Measurements from ENCODE around the gene OBP2A. TPM values are rescaled to one million over a fixed set of nuclear protein-coding genes. Genes with fewer than 3 reads are reported as not detected.
"Not testable (repeated sequence)": the region's sequence is repeated elsewhere in the genome, so short reads cannot be mapped to it uniquely, and the experiment has no call there.

Gene OBP2A
- total RNA-seq, 1 donor from 2014 or later: not detected

DNA sequence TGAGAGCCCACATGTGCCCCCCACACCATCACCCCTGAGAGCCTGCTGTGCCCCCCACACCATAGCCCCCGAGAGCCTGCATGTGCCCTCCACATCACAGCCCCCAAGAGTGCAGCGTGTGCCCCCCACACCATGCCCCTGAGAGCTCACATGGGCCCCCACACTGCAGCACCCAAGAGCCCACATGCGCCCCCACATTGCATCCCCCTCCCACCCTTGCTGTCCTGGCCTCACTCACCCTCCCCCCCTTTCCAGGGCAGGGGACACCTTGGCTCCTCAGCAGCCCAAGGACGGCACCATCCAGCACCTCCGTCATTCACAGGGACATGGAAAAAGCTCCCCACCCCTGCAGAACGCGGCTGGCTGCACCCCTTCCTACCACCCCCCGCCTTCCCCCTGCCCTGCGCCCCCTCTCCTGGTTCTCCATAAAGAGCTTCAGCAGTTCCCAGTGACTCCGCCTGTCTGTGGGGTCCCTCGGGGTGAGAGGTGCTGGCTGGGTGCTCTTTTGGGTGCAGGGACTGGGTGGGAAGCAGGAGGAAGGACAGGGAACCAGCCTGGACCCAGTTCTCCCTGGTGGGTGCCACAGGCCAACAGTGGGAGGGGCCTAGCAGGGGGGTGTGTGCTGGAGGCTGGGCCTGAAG, 19.7 kb upstream of the OBP2A start:
- DNase-seq (ENCODE audit: low spot score): peak; percentile 53

DNA sequence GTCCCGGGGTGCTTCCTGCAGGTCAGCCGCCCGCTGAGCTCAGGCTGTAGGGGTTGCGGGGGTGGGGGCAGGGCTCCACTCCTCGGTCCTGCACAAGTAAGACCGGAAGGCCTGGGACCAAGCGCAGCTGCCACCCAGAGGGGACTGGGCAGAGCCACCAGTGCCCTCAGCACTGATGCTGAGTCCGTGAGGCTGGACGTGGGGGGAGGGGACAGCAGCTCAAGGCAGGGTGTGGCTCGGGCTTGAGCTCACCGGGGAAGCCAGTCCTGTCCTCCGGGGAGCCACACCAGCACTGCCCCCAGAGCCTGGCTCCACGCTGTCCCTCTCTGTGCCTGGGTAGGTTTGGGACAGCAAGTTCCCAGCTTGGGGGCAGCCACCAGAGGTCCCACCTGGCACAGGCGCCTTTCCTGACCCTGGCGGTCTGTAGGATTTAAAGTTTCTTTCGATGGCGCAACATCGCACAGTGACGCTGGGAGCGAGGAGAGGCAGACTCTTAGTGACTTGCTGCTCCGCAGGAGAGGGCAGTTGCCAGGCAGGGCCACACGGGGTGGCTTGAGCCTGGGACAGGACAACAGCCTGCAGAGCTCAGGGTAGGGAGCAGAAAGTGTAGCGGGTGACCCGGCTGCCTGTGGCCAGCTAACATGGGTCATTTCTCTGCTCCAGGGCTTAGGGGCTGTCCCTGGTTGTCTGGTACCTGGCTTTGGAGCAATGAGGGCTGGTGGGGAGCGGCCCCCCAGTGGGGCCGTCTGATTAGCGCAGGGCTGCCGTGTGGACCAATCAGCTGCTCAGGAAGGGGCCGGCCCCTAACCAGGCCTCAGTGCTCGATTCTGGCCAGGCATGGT, 19.0 kb upstream of the OBP2A start:
- DNase-seq (ENCODE audit: low spot score): peak; percentile 80

DNA sequence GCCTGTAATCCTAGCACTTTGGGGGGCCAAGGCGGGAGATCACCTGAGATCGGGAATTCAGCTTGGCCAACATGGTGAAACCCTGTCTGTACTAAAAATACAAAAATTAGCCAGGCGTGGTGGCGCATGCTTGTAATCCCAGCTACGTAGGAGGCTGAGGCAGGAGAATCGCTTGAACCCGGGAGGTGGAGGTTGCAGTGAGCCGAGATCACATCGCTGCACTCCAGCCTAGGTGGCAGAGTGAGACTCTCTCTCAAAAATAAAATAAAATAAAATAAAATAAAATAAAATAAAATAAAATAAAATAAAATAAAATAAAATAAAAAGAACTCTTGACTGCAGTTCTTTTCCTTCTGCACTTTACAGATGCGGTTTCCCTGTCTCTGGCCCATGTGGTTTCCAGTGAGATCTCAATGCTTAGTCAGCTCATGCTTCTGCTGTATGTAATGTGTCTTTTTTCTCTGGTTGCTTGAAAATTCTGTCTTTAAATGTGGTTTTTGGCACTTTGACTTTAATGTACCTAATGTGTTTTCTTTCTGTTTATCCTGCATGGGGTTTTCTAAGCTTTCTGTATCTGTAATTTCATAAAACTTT, 17.0 kb upstream of the OBP2A start:
- DNase-seq (ENCODE audit: low spot score): peak; percentile 47

DNA sequence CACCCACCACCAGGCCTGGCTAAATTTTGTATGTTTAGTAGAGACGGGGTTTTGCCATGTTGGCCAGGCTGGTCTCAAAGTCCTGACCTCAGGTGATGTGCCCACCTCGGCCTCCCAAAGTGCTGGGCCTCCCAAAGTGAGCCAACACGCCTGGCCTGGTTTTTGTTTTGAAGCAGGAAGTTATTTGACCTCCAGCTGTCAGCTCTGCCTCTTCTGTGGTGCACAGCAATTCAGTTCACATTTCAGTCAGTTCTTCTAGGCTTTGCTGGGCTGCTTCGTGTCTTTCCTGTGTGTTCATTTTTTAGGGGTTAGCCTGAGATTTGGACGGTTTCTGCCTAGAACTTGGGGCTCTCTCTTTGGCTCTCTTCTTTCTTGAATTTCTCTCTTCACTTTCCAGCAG, 15.8 kb upstream of the OBP2A start:
- peak; percentile 43 for DNase-seq (ENCODE audit: low spot score)

DNA sequence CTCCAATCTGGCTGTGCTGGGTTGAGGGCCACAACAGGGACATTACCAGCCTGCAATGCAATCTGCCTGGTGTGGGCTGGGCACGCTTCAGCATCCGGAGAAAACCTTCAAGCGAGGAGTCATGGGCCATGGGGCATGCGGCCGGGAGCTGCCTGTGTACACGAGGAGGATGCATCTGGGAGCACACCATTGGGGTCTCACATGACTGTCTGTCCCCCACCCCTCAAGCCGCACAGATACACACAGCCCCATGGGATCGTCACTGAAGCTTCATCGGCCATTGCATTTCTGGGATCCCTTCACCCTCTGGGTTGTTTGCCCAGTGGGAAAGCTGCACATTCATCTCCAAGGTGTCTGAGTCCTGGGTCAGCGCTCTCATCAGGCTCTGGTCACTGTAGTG, 14.8 kb upstream of the OBP2A start:
- peak; percentile 62 for DNase-seq (ENCODE audit: low spot score)

DNA sequence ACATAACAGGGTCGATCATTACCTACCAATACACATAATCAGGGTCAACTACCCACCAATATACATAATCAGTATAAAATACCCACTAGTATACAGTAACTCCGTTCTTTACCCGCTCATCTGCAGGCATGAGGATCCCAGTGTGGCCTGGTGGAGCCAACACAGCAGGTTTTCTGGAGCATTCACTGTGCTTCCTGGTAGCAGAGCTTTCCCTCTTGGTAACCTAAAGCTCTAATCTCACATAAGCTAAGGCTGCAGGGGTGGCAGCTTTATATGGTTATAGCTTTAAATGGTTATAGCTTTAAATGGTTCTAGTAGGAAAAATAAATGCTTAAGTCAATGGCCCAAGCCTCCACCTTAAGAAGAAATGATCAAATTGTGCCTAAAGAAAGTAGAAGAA, 12.8 kb upstream of the OBP2A start:
- DNase-seq (ENCODE audit: low spot score): no peak

DNA sequence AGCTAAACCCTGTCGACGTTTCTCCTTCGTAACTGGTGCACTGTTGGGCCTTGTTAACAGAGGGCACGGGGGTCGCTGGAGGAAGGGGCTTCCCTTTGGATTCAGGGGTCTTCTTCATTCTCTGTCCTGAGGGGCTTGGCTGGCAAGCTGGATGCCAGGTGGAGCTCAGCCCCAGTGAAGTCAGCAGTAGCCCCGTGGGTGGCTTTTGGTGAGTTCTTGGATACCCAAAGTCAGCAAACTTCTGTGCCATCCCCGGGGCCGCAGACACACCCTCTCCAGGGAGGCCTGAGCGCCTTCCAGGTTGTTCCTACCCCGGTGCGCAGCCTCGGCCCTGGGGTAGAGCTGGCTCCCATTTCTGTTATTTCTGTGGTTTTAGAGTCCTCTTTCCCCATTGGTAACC, 12.3 kb upstream of the OBP2A start:
- peak; percentile 76 for DNase-seq (ENCODE audit: low spot score)

DNA sequence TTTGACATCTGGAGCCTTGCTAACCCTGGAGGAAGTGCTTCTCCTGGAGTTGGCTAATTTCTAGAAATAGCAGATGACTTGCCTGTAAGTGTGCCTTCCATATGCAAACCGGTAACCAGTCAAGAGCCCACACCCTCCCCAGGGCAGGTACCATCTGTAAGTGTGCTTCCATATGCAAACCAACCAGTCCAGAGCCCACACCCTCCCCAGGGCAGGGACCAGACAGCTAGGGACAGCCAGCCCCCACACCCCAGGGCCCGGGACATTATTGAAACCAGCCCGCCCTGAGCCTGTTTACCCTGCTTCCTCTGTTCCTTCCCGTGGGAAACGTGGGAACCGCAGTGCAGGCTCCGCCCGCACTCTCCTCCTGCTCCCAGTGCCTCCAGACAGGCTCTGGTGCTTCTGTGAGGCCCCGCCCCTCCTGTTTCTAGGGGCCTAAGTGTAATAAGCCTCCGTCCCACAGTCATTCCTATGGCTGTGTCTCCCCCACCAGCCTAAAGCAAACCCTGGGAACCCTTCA, 11.7 kb upstream of the OBP2A start:
- DNase-seq (ENCODE audit: low spot score): peak; percentile 64

DNA sequence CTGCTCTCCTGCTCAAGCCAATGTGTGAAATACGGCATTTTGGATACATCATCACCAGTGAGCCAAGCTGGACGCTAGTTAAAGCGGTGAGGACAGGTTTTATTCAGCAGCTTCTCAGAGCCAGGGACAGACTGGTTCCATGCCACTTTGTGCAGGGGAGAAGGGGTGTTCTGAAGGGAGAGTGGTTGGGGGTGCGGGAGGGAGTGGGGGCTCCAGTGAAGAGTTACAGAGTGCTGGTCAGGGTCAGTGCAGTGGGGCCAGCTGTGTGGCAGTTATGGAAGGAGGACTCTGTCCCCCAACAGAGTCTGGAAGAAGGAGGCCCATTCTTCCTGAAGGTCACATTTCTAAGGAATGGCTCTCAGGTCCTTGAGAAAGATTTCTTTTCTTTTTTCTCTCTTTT, 11.1 kb upstream of the OBP2A start:
- not testable (repeated sequence) for DNase-seq (ENCODE audit: low spot score)

DNA sequence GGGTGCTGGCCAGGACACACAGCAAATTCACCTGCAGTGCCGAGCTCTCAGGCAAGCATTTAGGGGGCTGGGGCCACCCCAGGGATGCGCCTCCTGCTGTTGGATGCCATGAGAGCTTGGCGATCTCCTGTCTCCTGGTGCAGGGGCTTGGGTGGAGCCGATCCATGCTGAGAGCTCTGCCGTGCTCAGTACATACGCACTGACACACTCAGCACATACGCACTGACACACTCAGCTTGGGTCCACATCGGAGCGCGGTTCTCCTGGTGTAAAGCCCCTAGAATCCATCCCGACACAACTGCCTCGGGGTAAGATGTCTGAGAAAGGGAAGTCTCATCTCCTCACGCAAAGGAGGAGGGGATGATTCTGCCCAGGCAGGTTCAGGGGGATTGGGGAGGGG, 10.3 kb upstream of the OBP2A start:
- peak; percentile 68 for DNase-seq (ENCODE audit: low spot score)

DNA sequence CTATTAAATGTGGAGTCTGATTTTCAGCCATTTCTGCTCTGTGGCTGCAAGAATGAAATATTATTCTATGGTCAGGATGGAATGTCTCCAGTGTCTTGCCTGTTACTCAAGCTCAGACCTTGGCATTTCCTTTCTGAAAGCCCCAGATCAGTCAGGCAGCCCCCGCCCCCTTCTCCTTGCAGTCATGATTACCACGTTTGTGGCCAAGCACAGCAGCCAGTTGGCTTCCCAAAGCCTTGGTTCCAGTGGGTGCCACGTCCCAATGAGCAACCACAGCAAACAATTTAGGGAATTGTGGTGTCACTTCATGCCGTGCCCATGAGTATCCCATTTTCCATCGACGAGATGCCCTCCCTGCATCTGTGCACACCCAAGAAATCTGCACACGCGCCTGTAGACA, 9.7 kb upstream of the OBP2A start:
- peak; percentile 51 for DNase-seq (ENCODE audit: low spot score)

DNA sequence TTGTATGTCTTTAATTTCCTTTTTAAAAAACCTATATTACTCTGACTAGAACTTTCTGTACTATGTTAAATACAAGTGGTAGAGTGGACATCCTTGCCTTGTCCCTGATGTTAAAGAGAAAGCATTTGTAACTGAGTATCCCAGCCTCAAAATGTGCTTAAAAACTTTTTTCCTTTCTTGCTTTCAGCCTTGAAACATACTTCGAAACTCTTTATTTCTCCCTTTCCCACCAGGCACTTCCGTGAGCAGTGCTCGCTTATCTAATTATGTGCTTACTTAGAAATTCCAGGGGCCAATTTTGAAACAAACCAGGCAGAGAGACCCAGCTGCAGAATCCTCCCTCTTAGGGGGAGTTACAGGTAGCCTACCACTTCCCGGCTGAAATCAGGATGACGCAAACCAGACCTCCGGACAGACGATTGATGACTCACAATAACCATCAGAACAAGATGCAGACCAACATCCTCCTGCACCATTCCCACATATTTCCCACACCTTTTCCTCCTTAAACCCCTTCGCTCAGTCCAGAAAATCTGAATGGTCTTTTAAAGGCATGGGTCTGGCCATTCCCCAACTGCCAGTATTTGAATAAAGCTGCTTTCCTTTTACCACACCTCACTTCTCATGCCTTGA, 2.5 kb upstream of the OBP2A start:
- peak; percentile 26 for DNase-seq (ENCODE audit: low spot score)

DNA sequence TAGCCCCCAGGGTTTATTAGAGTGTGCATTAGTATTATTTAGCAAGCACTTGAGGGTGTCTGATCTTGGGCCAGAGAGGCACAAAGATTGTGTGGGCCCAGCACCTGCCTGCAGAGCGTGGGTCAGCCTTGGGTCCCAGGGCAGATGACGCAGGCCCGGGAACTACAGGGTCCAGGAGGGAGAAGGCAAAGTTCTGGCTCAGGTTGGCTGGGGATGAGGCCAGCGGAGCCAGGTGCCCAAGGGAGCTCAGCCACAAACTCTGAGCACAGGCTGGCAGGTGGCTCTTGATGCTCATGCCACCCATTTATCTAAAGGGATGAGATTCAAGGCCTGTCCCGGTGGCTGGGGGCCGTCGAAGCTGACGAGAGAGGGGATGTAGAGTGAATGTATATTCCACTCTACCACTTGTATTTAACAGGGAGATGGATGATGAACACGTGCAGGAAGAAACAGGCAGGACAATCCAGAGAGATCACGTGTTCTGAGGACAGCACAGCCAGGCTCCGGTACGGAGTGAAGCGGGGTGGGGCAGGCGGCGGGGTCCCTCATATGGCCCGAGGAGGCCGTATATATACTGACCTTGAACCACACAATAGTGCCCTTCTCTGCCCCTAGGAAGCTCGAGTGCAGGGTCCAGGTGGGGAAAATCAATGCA, 818 bp upstream of the OBP2A start:
- peak; percentile 84 for DNase-seq (ENCODE audit: low spot score)

DNA sequence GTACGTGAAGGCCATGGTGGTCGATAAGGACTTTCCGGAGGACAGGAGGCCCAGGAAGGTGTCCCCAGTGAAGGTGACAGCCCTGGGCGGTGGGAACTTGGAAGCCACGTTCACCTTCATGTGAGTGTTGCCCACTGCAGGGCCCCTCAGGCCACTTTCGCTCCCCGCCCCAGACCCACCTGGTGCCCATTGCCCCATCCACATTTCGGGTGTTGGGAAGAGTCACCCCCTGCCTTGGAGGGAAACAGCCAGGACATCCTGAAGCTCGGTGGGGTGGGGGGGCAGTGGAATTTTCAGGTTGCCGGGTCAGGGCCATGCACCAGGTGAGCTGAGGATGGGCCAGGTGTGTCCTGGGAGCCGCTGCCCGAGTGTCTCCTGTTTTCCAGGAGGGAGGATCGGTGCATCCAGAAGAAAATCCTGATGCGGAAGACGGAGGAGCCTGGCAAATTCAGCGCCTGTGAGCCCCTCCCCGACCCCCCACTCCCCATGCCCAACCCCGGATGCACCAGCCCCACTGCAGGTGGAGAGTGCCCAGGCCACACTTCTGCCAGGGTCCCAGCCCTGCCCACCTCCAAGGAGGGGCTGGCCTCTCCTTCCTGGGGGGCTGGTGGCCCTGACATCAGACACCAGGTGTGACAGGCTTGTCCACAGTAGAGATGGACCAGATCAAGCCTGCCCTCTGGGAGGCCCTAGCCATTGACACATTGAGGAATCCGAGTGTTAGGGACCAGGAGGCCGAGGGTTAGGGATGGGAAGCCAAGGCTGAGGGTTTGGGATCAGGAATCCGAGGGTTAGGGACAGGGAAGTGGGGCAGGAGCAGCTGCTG, 1.1 kb downstream of the OBP2A start:
- DNase-seq (ENCODE audit: low spot score): peak; percentile 68

DNA sequence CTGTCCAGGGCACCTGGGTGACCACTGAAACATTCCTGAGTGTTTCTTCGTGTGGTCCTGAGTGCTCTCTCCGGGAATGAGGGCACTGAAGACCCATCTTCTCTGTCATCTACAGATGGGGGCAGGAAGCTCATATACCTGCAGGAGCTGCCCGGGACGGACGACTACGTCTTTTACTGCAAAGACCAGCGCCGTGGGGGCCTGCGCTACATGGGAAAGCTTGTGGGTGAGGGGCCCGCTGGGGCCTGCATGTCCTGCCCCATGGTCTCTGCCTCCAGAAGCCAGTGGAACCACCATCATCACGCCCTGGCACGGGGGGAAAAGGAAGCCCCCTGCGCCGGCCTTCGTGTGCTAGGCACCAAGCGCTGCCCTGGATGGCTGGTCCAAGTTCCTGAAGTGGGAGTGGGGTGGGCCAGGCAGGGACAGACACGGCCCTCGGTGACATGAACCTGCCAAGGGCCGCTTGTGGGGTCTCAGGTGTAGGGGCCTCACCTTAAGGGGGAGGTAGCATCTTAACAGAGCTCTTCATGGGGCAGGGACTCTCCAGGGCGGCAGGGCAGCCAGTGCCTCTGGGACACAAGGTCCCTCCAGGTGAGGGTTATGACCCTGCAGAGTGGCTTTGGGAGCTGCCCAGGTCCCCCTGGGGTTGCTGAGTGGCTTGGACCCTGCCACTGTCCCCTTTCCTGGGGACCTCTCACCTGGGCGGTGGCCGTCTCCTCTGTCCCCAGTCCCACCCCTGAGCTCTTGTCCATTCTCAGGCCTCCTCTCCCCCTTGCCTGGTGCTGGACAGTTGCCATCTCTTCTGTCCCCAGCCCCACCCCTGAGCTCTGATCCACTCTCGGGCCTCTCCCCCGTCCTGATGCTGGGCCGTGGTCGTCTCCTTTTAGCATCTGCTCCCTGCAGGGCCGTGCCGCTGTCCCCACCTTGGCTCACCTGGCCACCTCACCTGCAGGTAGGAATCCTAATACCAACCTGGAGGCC, 2.1 kb downstream of the OBP2A start:
- DNase-seq (ENCODE audit: low spot score): peak; percentile 85

DNA sequence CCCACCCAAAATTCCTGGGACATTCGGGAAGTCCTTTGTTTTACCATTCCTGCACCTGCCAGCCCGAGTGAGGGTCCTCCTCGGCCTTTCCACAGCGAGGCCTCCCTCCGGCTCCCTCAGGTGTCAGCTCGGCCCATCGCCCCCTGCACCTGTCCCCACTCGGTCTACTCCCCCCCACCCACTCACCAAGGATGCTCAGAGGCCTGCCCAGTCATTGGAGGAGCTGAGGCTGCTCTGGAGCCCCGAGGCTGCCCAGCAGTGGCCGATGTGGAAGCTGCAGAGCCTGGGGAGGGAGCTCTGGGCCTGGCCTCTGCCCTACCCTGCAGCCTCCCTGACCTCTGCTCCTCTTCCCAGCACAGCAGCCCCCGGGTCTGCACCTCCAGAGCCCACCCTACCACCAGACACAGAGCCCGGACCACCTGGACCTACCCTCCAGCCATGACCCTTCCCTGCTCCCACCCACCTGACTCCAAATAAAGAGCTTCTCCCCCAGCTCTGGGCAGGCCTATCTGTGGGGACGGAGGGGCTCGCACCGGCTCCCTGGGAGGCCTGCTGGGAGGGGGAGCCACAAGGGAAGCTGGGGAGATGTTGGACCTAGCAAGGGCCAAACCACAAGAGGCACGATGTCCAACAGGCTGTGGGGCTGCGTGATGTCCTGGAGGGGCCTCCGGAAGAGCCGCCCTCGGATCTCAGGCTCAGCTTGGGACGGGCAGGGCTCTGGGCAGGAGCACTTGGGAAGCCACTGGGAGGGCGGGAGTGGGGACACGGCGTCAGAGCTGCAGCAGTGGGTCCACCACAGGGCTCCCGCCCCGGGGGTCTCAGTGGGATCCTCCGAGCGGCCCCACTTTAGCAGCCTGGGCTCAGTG, 3.8 kb downstream of the OBP2A start:
- DNase-seq (ENCODE audit: low spot score): peak; percentile 82

DNA sequence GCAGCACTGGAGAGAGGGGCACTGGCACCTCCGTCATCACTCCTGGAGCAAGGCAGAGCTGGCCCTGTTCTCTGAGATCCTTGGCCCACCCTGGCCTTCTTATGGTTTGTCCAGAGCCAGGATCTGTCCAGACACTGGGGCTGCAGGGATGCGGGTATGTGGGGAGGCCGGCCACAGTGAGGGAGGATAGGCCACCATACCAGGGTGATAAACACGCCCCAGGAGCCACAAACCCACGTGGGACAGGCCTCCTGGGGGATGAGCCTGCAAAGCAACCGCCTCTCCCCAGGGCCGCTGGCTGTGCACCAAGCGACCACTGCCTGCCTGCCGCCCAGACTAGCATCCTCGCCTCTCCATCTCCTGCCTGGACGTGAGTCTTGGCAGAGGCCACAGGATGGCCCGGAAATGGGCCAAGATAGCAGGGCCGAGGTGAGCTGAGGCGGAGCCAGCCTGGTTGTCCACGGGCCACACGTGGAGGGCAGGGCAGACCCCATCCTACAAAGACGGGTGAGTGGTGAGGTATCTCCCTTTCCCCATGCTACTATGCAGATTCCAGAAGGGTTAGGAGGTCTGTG, 4.5 kb downstream of the OBP2A start:
- DNase-seq (ENCODE audit: low spot score): peak; percentile 87

DNA sequence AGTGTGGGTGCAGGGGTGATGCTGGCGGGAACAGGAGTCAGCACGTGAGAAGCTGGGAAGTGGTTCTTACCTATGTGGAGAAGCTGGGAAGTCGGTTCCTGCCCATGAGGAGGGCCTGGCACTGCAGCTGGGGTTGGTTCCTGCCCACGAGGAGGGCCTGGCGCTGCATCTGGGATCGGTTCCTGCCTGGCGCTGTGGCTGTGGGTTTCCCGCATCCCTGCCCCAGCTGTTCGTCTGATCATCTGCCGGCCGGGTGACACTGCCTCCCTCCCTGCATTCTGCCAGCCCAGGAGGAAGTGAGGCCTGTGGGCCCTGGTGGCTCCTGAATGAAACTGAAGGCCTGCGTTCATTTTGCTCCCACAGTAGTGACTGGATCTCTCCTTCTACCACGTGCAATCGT, 5.1 kb downstream of the OBP2A start:
- DNase-seq (ENCODE audit: low spot score): peak; percentile 53

Data from mesenteric fat pad (tissue), 1 donor.